ENCODE measurements around the gene SH3YL1. TPM values are rescaled to one million over a fixed set of nuclear protein-coding genes. Genes with fewer than 3 reads are reported as not detected.

Gene SH3YL1, protein sequence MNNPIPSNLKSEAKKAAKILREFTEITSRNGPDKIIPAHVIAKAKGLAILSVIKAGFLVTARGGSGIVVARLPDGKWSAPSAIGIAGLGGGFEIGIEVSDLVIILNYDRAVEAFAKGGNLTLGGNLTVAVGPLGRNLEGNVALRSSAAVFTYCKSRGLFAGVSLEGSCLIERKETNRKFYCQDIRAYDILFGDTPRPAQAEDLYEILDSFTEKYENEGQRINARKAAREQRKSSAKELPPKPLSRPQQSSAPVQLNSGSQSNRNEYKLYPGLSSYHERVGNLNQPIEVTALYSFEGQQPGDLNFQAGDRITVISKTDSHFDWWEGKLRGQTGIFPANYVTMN
- total RNA-seq, result 11.1 TPM
- long read RNA-seq, partial matches to known transcripts, result 0 of 4 reads
- long read RNA-seq, other reads (novel, unspliced or antisense), result 4 of 4 reads

DNA sequence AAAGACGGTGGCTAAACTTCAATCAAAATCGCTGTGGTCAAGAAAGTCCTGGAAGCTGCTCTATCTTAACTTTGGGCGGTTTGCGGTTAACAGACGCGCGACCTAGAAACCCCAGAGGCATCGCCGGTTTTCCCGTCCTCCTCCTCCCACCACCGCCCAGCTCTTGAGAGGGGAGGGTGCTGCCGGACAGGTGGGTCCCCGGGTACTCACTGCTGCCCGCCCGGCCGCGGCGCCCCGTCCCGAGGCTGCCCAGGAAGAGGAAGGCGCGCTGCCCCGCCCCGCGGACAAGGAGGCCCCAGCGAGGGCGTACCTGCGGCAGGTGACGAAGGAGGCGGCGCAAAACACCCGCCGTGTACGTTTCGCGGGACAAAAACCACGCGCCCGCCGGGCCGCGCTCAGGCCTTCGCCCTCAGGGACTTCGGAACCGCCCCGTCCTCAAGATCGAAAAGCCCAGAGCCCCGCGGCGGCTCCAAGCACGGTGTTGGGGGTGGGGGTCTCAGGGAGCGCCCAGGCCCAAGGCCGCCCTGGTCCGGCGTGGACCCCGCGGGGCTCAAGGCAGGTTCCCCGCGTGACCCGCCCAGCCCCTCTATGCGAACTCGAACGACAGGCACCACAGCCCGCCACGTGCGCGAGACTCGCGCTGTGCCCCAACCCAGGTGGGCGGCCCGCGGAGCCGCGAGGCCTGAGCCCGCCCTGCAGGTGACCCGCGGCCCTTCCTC, at the start of gene SH3YL1:
SH3YL1 (minus strand) TSS at position 259 of the 719 bp plus-strand sequence; CDS start at position 211, 48 bp downstream.
- DNase-seq (ENCODE audit: missing footprints) (peak; percentile 75), ATAC-seq (peak; percentile 42)
- intact Hi-C loops (cut with DNase I), result no loop called here

DNA sequence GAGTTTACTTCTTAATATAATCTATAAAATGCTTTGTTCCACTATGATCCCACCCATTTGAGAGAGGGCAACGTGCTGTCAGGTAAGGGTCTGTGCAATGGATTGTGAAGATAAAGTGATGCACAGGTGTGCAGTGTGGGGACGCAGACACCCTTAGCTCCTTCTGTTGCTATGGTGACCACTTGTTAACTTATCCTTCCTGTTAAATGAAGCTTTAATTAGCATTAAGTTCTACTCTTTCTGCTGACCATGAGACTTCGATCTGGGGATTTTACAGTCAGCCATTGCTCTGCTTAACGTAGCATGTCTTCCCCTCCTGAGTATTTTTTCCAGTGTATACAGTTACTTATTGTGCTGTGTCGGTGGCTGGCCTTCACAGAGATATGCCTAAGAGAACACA, 47.2 kb upstream of the SH3YL1 start:
- ATAC-seq (no peak), DNase-seq (ENCODE audit: missing footprints) (no peak)
- intact Hi-C loops (cut with DNase I), result no loop called here

DNA sequence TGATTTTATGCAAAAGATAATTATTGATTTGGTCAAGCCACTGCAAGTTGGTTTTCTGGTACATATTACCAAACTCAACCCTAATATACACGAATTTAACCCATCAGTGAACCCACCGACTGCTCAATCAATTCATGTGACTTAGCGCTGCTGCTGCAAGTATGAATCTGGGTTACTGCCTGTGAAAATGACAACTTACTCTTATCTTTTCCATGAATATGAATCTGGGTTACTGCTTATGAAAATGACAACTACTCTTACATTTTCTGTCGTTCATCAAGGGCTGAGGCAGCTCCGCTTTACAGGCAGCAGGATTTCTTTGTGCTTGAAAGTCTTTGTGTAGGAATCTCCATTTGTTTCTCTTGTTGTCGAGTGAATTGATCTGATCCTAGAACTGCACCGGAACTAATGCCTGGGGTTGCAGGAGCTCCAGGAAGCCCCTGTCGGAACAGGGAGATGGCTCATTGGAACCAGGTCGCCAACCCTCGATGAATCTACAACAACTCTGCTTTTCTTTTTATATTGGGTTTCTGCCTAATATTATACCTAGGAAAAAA, 46.2 kb upstream of the SH3YL1 start:
- DNase-seq (ENCODE audit: missing footprints), result no peak
- intact Hi-C loops (cut with DNase I), result no loop called here
- ATAC-seq, result no peak

DNA sequence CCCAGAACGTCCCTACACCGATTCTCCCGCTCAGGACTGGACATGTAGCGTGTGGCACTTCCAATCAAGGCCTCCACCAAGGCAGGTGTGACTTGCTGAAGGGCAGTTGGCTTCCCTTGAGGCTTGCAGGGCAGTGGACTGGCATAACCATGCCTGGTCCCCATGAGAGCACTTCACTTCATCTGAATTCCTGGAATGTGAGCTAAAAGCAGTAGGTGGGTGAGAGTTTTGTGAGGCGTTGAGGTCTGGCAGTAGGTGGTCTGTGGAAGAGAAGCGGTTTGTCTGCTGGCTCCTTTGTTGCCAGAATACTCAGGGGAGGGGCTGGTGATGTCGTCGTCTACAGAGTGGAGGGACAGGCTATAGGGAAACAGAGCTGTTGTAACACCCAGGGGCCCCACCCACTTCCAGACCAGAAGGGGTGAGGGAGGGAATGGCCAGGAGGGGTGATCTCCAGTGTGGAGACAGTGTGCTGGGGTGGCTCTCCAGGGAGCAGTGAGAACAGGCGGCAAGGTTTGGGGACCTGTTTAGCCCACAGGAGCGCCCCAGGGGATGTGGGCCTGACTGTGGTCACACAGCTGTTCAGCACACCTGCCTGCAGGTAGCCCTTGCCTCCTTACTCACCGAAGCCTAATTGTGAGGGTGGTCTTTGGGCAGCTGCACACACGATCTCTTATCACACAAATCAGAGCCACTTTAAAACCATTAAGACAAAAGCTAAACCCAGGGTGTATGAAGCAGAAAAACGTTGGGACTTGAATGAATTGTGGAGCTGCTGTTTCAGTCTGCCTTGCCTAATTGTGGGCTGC, 45.5 kb upstream of the SH3YL1 start:
- intact Hi-C loops (cut with DNase I), result no loop called here
- ATAC-seq (no peak), DNase-seq (ENCODE audit: missing footprints) (no peak)

DNA sequence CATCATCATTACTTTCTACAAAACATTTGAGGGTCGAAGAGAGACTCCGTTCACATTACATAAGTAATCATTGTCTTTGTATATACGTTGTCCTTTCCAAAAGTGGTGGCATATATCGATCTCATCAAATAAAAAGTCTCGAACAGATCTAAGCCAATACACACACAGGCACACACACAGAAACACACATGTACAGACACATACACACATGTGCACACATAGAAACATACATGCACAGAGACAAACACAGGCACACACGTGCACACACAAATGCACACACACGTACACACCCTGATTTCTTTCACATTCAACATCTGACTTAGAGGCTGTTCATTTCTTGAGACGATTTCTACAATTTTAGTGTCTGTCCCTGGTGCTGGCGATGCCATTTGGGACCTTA, 41.5 kb upstream of the SH3YL1 start:
- ATAC-seq (no peak), DNase-seq (ENCODE audit: missing footprints) (no peak)
- intact Hi-C loops (cut with DNase I), result no loop called here

DNA sequence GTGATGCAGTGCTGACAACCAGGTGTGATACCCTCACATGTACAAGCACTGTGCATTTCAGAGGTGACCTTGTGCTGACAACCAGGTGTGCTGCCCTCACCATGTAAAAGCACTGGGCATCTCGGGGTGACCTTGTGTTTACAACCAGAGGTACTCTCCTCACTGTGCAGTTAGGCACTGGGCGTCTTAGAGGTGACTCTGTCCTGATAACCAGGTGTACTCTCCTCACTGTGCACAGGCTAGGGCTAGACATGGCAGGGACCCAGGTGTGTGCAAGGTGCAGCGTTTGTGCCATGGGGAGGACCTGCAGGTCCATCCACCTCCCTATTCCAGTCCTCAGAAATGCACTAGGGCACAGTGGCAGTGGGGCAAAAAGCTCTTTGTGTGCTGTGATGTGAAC, 32.5 kb upstream of the SH3YL1 start:
- ATAC-seq, result no peak
- intact Hi-C loops (cut with DNase I), result no loop called here

DNA sequence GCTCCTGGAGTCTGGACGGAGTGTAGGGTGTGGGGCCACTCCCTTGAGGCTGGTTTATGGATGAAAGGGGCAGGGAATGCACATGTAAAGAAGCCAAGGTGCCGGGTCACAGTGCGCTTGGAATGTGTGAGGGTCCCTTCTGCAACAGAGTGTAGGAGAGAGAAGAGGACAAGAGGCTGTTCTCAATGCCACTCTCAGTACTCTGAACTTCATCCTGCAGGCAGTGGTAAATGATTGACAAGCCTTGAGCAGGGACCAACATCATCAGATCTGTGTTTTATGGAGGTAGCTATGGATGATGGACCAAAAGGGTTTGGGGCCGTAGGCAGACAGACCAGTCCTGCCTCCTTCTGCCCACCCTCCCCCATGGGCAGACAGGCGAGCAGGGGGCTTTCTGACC, 31.3 kb upstream of the SH3YL1 start:
- intact Hi-C loops (cut with DNase I), result no loop called here
- DNase-seq (ENCODE audit: missing footprints) (no peak), ATAC-seq (no peak)

More for the DNA sequence above, 32.5 kb upstream of the SH3YL1 start:
- no peak for DNase-seq (ENCODE audit: missing footprints)

DNA sequence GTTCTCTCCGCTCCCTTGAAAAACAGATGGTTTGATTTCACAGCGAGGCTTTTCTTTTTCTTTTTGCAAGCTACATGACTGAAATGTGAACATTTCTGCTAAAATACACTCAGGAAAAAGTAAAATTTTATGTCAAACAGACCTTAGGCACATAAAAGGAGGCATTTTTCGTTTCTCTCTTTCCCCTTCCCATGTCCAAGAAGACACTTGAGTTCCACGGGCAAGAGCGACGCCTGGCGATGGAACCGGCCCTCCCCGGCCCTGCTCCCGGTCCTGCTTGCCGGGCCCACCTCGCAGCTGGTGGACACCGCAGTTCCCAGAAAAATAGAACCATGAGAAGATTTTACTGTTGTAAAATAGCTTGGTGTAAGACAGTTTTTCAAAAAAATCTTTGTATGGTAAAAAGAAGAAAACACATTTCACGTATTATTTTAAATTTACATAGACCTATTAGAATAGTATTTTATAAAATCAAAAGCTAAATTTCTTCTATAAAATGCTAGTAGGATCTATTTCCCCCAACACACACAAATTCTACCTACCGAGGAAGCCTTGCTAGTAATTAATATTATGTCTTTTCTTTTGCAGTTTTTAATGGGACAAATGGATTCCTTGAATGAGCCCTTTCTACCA, 26.4 kb upstream of the SH3YL1 start:
- intact Hi-C loops (cut with DNase I), result loop anchor here (2.0 kb wide), 2 partner anchors 43 to 117 kb away; no protein-coding TSS in a partner anchor
- ATAC-seq (peak; percentile 88), DNase-seq (ENCODE audit: missing footprints) (no peak)

DNA sequence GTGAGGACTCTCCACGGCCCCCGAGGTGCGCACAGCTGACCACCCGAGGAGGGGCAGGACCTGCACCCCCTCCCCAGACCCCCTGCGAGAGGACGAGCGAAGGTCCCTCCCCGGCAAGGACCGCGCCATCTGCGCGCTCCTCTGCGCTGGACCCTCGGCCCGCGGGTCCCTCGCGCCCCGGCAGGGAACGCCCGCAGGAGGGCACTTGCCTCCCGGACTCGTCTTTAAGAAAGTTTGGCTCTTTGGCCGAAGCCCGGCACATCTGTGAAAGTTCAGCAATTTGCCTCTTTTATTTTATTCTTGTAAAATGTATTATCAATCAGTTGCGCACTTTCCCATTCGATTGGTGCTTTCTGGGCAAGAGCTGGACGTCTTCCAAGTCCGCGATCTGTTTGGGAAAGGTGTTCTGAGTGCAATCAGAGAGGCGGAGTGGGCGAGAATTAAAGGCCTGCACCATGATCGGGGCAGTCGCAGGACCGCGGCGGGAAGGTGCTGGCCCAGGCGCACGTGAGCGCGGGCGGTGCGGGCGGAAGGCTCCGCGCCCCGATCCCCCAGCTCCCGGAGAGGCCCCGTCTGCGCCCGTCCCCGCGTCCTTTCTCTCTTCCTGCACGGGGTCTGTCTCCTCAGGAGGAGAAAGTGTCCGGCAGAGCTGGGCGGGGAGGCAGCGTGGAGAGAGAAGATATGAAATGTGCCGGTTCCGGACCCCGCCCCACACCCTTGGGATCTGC, 25.7 kb upstream of the SH3YL1 start:
- DNase-seq (ENCODE audit: missing footprints) (no peak), ATAC-seq (peak; percentile 29)
- intact Hi-C loops (cut with DNase I), result loop anchor here (2.0 kb wide), 2 partner anchors 43 to 117 kb away; no protein-coding TSS in a partner anchor

DNA sequence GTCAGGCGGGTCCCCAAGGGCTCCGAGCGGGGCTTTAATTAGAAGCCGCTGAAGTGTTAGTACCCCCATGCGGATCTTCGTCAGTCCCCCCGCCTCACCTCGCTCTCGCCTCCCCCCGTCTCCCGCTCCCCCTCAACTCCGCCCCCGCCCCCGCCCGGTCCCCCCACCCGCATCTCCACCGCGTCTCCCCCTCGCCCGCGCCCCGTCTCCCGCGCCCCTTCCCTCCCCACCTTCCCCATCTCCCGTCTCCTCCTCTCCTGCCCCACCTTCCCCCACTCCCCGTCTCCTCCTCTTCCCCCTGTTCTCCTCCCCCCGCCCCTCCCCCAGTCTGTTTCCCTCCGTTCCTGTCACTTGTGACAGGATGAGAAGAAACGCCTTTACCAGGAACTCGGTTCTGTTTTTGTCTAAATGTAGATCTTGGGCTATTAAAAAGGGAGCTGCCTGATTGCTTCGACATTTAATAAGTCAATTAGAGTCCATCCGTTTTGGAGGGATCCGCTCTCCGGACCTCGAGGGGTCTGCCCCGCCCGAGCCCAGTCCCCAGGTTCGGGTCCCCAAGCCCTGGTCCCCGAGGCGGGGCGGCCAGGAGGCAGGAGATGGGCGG, 25.0 kb upstream of the SH3YL1 start:
- ATAC-seq, result no peak
- no peak for DNase-seq (ENCODE audit: missing footprints)
- intact Hi-C loops (cut with DNase I), result no loop called here

DNA sequence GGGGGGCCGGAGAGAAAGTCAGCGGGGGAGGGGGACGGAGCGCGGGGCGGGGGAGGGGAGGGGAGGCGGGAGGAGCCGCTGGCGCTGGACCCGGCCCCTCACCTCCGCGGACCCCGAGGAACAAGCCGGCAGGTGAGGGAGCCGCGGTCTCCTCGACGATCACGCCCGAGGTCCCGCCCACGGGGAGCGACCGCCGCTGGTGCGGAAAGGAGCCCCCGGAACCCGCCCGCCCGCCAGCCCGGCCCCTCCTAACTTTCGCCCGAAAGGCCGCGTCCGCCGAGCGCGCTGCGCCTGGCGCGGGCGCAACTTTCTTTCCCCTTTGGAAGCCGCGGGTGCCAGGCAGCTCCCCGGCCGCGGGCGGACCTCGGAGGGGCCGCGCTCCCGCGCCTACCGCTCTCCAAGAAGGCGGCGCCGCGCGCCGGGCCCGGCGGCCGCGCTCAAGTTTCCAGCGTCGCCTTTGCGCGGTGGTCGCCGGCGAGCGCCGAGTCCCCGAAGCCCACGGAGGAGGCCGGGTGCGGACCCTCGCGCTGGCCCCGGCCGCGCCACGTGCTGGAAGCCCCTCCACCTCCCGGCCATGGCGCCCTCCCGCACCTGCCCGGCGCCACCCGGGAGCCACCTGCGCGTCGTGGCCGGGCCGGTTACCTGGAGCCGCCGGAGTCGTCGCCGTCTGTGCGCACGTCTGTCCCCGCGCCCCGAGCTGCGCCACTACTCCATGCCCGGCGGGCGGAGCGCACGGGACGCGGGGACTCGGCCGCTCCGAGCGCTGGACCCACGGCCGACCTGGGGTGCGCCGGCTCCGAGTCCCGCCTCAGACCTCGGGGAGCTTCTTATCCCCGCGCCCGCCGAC, 24.3 kb upstream of the SH3YL1 start, which contains the start of gene ALKAL2:
ALKAL2 (minus strand) TSS at position 181 of the 847 bp plus-strand sequence. CDS start 256 bp downstream, outside the sequence.
- intact Hi-C loops (cut with DNase I), result no loop called here
- DNase-seq (ENCODE audit: missing footprints) (no peak), ATAC-seq (no peak)

DNA sequence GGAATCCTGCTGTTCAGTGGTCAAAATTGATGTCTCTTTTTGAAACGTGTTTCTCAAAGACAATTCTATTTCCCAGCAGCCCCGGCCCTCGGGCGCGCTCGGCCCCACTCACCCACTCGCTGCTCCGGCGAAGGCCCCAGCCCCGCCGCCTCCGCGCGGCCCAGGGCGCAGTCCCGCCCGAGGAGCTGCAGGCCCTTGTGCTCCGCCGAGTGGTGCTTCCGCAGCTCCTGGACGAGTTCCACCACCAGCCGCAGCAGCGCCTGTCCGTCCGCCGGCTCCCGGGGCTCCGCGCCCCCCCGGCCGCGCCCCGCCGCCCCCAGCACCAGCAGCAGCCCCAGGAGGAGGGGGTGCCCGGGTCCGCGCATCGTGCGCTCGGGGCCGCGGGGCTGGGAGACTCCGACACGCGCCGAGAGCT, 23.6 kb upstream of the SH3YL1 start:
- DNase-seq (ENCODE audit: missing footprints) (peak; percentile 64), ATAC-seq (peak; percentile 41)
- intact Hi-C loops (cut with DNase I), result no loop called here

DNA sequence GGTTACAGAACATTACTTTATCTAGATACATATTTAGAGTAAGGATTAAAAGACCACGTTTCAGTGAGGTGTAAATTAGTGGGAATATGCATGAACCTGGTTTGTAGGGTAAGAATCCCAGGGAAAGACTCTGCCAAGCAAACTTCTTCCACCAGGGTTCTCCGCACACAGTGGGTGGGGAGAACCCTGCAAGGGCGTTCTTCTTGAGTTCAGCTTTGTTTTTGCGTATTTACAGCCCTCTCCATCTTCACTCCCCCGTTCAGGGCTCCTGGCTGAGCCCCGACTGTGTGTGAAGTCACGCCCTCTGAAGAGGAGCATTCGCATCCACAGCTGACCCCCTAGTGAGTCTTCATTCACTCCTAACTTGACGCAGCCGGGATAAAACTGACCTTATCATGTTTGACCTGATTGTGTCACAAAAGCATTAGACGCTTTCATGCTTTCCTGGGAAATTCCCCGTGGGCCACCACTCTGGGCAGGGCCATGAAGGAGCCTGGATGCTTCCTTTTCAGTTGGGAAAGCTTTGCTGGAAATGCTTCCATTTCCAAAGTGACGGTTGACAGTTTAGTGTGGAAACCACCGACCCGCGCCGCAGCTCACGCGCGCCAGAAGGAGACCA, 23.1 kb upstream of the SH3YL1 start:
- intact Hi-C loops (cut with DNase I), result no loop called here
- no peak for DNase-seq (ENCODE audit: missing footprints)
- ATAC-seq, result no peak

DNA sequence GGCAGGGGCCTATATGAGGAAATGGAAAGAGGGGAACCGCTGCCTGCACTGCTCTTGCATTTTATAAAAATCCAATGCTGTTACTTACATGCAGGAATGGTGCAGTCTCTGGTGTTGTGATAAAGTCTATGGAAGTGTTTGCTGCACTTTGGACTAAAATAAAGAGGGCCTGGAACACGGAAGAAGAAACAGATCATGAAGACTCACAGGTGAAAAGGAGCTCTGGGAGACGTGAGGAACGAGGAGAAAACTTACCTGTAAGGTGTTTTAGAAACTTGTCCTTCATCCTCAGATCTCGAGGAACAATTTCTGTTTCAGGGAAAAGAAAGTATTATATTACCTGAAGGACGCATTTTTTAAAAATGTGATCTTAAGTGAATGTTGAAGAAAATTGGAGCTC, 22.2 kb upstream of the SH3YL1 start:
- intact Hi-C loops (cut with DNase I), result no loop called here
- DNase-seq (ENCODE audit: missing footprints), result no peak

DNA sequence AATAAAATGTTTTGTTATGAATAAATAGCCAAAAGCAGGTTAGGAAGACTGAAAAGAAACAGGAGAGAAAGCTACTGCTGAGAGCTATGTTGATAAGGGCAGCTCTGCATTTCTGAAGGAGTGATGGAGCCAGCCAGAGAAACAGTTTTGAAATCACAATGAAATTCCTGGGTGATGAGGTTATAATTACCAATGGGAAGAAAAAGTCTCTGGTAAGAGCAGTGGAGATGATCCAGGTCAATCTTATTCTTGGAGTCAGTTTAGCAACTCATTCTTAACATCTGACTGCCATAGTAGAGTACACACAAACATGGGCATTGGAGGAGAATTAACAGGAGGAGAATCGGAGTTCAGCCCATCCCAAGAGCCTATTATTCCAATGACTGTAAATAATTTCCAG, 21.7 kb upstream of the SH3YL1 start:
- DNase-seq (ENCODE audit: missing footprints) (no peak), ATAC-seq (no peak)
- intact Hi-C loops (cut with DNase I), result no loop called here

More for the DNA sequence above, 22.2 kb upstream of the SH3YL1 start:
- no peak for ATAC-seq

DNA sequence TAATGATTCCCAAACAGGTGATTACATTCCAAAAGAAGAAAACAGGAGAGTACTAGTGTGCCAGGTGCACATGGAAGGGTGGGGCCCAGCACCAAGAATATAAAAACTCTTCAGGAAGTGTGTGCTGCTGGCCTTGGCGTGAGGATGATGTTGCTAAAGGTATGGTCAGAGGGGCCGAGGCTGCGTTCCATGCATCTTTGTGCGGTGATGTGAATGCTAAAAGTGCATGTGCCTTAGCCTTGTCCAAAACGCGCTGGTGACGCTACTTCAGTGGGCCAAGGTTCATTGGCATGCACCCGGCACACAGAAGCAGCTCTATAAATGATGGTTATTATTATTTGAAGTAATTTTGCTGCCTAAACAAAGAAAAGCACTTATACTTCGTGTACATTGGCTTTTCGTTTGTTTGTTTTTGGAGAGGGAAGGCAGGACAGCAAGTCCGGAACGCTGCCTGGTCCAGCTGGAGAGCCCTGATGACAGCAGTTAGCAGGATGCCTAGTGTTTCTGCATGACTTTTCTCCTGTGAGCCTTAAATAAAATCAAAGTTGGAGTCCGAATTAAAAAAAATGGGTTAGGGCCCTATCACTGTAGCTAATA, 21.2 kb upstream of the SH3YL1 start:
- intact Hi-C loops (cut with DNase I), result no loop called here
- ATAC-seq, result no peak

More for the DNA sequence above, 21.2 kb upstream of the SH3YL1 start:
- no peak for DNase-seq (ENCODE audit: missing footprints)
